Measurements from ENCODE around the gene TDG. TPM values are rescaled to one million over a fixed set of nuclear protein-coding genes. Genes with fewer than 3 reads are reported as not detected.
A peak's percentile ranks its signal among the peaks of the same experiment; 100 is the strongest.

Gene TDG
- 10 to 100 TPM; 53.4 to 58.1 TPM for total RNA-seq
- 58.7 TPM for polyA plus RNA-seq (2013, experiment 1 of 2)
- 58.3 TPM for polyA plus RNA-seq (2013, experiment 2 of 2)
- long read RNA-seq, experiment 1, transcript TDG-202 (10 exons, 3,251 nt): major isoform, 20 of 37 reads
- long read RNA-seq, experiment 1, partial matches to known transcripts: 3 of 37 reads
- long read RNA-seq, experiment 1, other reads (novel, unspliced or antisense): 13 of 37 reads
- long read RNA-seq, experiment 2, transcript TDG-209 (9 exons, 1,387 nt): minor isoform, 5 of 152 reads
- long read RNA-seq, experiment 2, transcript TDG-202 (10 exons, 3,251 nt): major isoform, 118 of 152 reads
- long read RNA-seq, experiment 2, partial matches to known transcripts: 17 of 152 reads
- long read RNA-seq, experiment 2, other reads (novel, unspliced or antisense): 12 of 152 reads
- long read RNA-seq, experiment 3, transcript TDG-209 (9 exons, 1,387 nt): minor isoform, 21 of 182 reads
- long read RNA-seq, experiment 3, transcript TDG-202 (10 exons, 3,251 nt): major isoform, 125 of 182 reads
- long read RNA-seq, experiment 3, transcript TDG-208 (3 exons, 1,139 nt): minor isoform, 6 of 182 reads
- long read RNA-seq, experiment 3, partial matches to known transcripts: 7 of 182 reads
- long read RNA-seq, experiment 3, other reads (novel, unspliced or antisense): 23 of 182 reads
- long read RNA-seq, experiment 4, transcript TDG-202 (10 exons, 3,251 nt): major isoform, 33 of 52 reads
- long read RNA-seq, experiment 4, transcript TDG-209 (9 exons, 1,387 nt): minor isoform, 5 of 52 reads
- long read RNA-seq, experiment 4, partial matches to known transcripts: 2 of 52 reads
- long read RNA-seq, experiment 4, other reads (novel, unspliced or antisense): 12 of 52 reads

DNA sequence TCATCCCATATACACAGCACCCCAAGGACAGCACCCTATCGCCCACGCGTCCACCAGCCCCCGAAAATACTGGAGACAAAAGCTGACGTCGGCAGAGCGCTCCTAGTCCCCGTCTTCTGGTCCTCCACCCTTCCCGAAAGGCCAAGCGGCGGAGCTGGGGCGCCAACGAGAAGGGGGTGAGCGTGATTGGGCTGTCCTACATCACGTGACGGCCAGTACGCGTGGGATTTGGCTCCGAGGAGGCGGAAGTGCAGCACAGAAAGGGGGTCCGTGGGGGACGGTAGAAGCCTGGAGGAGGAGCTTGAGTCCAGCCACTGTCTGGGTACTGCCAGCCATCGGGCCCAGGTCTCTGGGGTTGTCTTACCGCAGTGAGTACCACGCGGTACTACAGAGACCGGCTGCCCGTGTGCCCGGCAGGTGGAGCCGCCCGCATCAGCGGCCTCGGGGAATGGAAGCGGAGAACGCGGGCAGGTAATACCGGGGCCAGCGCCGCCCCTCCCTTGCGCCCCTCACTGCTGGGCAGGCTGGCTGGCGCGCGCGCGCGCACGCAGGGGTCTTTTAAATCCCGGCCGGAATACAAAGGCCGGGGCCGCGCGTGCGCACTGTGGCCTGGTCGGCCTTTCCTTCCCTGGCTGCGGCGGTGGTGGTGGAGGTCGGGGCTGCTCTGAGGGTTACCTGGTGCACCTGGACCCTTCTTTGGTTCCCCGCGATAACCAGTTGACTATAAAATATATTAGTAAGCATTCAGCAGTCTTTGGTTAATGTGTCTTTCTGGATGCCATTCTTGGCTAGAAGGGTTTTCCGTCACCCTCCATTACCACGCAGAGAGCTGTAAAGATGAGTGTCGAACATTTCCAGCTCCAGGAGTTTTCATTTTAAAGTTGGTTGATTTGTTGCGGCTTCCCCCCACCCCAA is at the start of gene TDG:
Gene TDG, plus strand, starts transcription at position 283 of the 915 bp plus-strand sequence. Its CDS starts 166 bp downstream, at position 449.
- H3K9me3 ChIP-seq (ENCODE audit: control insufficient read depth, low read length): no peaks in the 10 kb centered on the region
- peaks cover 22% of the 10 kb centered on the region for H3K4me1 Mint-ChIP-seq
- peak; percentile 48 for TF ChIP-seq CTCF (conservative IDR thresholded peaks at IDR 0.05)
- H3K4me3 Mint-ChIP-seq: peak within 1 kb of the TSS; percentile 96
- H3K36me3 ChIP-seq (ENCODE audit: control insufficient read depth, insufficient read depth, low read length): peaks cover 21% of the 10 kb centered on the region
- H3K27me3 ChIP-seq (ENCODE audit: control insufficient read depth, insufficient read depth, low read length, poor library complexity, severe bottlenecking): no peaks in the 10 kb centered on the region
- H3K9me3 Mint-ChIP-seq: no peaks in the 10 kb centered on the region
- peak within 1 kb of the TSS; percentile 98 for H3K27ac ChIP-seq (ENCODE audit: low read depth, low read length)
- DNase-seq: peak; percentile 100
- peaks cover 14% of the 10 kb centered on the region for H3K36me3 Mint-ChIP-seq (ENCODE audit: low read depth)
- H3K4me3 ChIP-seq (ENCODE audit: low read length): peak within 1 kb of the TSS; percentile 92
- peak within 1 kb of the TSS; percentile 90 for H3K9ac ChIP-seq (ENCODE audit: extremely low read depth, low read length, poor library complexity, severe bottlenecking)
- H3K27me3 Mint-ChIP-seq (ENCODE audit: insufficient read depth): no peaks in the 10 kb centered on the region
- WGBS, 2 experiments (ENCODE audit: insufficient coverage in 1 of 2, insufficient read length in 1 of 2): 4 to 13% methylated on average over 11 to 63 of the region's 64 CpGs
- H3K27ac Mint-ChIP-seq: peak within 1 kb of the TSS; percentile 98
- no peaks in the 10 kb centered on the region for H3K4me1 ChIP-seq (ENCODE audit: control insufficient read depth, insufficient read depth, low read length)

- peaks cover 2% of the 10 kb centered on the region for H3K36me3 Mint-ChIP-seq (ENCODE audit: low read depth)
Measured at GRCh38 chr12:103917873-103918272, 47.8 kb upstream of the TDG start.

More at GRCh38 chr12:103917873-103918272, 47.8 kb upstream of the TDG start:
- Mint-ChIP-seq H3K4me3 (no peak overlapping the region), H3K27ac (no peak overlapping the region), H3K9me3 (peaks cover 4% of the 10 kb centered on the region), H3K4me1 (no peaks in the 10 kb centered on the region), H3K27me3 (ENCODE audit: insufficient read depth) (no peaks in the 10 kb centered on the region)
- no peak for DNase-seq
- no peaks in the 10 kb centered on the region for H3K27me3 ChIP-seq (ENCODE audit: control insufficient read depth, insufficient read depth, low read length, poor library complexity, severe bottlenecking)
- H3K9ac ChIP-seq (ENCODE audit: extremely low read depth, low read length, poor library complexity, severe bottlenecking): no peak overlapping the region
- no peak overlapping the region for H3K27ac ChIP-seq (ENCODE audit: low read depth, low read length)
- peaks cover 5% of the 10 kb centered on the region for H3K9me3 ChIP-seq (ENCODE audit: control insufficient read depth, low read length)
- WGBS, 2 experiments (ENCODE audit: insufficient coverage in 1 of 2, insufficient read length in 1 of 2): 86% methylated on average over 1 of the region's 3 CpGs; no CpG with 5 or more reads in 1 of the 2 experiments
- no peaks in the 10 kb centered on the region for H3K36me3 ChIP-seq (ENCODE audit: control insufficient read depth, insufficient read depth, low read length)
- no peaks in the 10 kb centered on the region for H3K4me1 ChIP-seq (ENCODE audit: control insufficient read depth, insufficient read depth, low read length)
- no peak for TF ChIP-seq CTCF (conservative IDR thresholded peaks at IDR 0.05)
- H3K4me3 ChIP-seq (ENCODE audit: low read length): no peak overlapping the region
